OCI-LY7 (cell line): ENCODE data around the gene COL9A3.

Experiments used
- CTCF ChIP-seq: fragments of 200-600 bp; sonication (generic); conservative IDR thresholded peaks from 2 replicates; pipeline ENCODE4 v1.5.1; 2014; ENCODE audit warnings: mild to moderate bottlenecking, antibody characterized with exemption, low read length, moderate library complexity, mixed read lengths
- EZH2phosphoT487 ChIP-seq: fragments of 200-600 bp; sonication (generic); IDR thresholded peaks from 2 replicates; pipeline ENCODE4 v1.6.1; 2018; ENCODE audit warnings: low read depth, borderline replicate concordance, mild to moderate bottlenecking, mixed run types, antibody characterized with exemption, low read length, moderate library complexity, mixed read lengths

- TF ChIP-seq CTCF (no peak), EZH2phosphoT487 (no peak)
Measured at GRCh38 chr20:62861726-62862336, 45.0 kb downstream of the COL9A3 start, which contains the start of gene TCFL5.
